Esophagus squamous epithelium (tissue), 4 donors: ENCODE measurements around the gene PEX14.

Experiments
- POLR2A ChIP-seq, 4 donors: fragments of 450-650 bp; IDR thresholded peaks; one replicate each; pipeline ENCODE4 v1.6.1; 2017; ENCODE audit warnings: antibody characterized with exemption in 4 of 4, mild to moderate bottlenecking in 4 of 4, moderate library complexity in 3 of 4
- TF ChIP-seq, protein P1 (sequence below), 6 experiments: fragments of 450-650 bp in 4 of 6; fragments of 200-600 bp in 2 of 6; sonication (generic) in 2 of 6; IDR thresholded peaks; one replicate each; pipeline ENCODE4 v1.5.1; 2016 to 2019; ENCODE audit warnings: antibody characterized with exemption in 6 of 6, mild to moderate bottlenecking in 4 of 6, moderate library complexity in 4 of 6

DNA sequence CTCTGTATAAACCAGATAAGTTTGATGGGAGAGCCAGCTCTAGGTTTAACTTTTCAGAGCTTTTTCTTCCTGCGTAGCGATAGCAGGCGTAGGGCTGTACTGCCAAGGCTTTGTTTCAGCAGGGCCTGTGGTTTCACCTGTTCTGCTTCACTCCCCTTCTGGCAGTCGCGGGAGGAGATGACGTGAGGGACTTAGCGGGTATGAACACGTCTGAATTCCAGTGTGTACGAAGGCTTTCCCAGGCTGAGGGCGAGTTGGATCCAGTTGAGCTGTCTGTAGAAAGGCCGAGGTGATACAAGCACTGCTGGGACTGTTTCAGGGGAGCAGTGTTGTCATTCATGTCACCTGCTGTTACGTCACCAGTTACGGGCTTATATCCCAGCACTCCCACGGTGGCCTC is 21.2 kb downstream of the PEX14 start:
- TF ChIP-seq, protein P1, sequence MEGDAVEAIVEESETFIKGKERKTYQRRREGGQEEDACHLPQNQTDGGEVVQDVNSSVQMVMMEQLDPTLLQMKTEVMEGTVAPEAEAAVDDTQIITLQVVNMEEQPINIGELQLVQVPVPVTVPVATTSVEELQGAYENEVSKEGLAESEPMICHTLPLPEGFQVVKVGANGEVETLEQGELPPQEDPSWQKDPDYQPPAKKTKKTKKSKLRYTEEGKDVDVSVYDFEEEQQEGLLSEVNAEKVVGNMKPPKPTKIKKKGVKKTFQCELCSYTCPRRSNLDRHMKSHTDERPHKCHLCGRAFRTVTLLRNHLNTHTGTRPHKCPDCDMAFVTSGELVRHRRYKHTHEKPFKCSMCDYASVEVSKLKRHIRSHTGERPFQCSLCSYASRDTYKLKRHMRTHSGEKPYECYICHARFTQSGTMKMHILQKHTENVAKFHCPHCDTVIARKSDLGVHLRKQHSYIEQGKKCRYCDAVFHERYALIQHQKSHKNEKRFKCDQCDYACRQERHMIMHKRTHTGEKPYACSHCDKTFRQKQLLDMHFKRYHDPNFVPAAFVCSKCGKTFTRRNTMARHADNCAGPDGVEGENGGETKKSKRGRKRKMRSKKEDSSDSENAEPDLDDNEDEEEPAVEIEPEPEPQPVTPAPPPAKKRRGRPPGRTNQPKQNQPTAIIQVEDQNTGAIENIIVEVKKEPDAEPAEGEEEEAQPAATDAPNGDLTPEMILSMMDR (IDR thresholded peaks at IDR 0.05): no peak
- peak in 1 of 4 donors; percentile 53 for TF ChIP-seq POLR2A (IDR thresholded peaks at IDR 0.05)
